ENCODE measurements around the gene KRT80.

Gene KRT80

GRCh38 chr12:52210925-52211650 is 19.3 kb upstream of the KRT80 start:
- DNase-seq, result no peak

GRCh38 chr12:52210186-52210924 is 18.5 kb upstream of the KRT80 start:
- peak; percentile 51 to 56 for DNase-seq

GRCh38 chr12:52209321-52209720 is 17.5 kb upstream of the KRT80 start:
- DNase-seq, result no peak

GRCh38 chr12:52208424-52209165 is 16.8 kb upstream of the KRT80 start:
- DNase-seq, result no peak

GRCh38 chr12:52207895-52208294 is 16.1 kb upstream of the KRT80 start:
- peak; percentile 29 to 55 for DNase-seq

- DNase-seq, result no peak
Measured at GRCh38 chr12:52207106-52207505, 15.3 kb upstream of the KRT80 start.

- no peak for DNase-seq
Measured at GRCh38 chr12:52206304-52207040, 14.7 kb upstream of the KRT80 start.

GRCh38 chr12:52205612-52206303 is 13.9 kb upstream of the KRT80 start:
- no peak for DNase-seq

GRCh38 chr12:52204931-52205505 is 13.2 kb upstream of the KRT80 start:
- DNase-seq, result no peak

GRCh38 chr12:52204095-52204930 is 12.5 kb upstream of the KRT80 start:
- no peak for DNase-seq

GRCh38 chr12:52203079-52203921 is 11.5 kb upstream of the KRT80 start:
- DNase-seq, result peak; percentile 93 to 96

- no peak for DNase-seq
Measured at GRCh38 chr12:52202361-52203078, 10.7 kb upstream of the KRT80 start.

- DNase-seq, result no peak
Measured at GRCh38 chr12:52201451-52201839, 9.6 kb upstream of the KRT80 start.

- DNase-seq, result no peak
Measured at GRCh38 chr12:52200781-52201450, 9.1 kb upstream of the KRT80 start.

- no peak for DNase-seq
Measured at GRCh38 chr12:52200086-52200780, 8.4 kb upstream of the KRT80 start.

- no peak for DNase-seq
Measured at GRCh38 chr12:52199294-52199919, 7.6 kb upstream of the KRT80 start.

- peak; percentile 53 to 72 for DNase-seq
Measured at GRCh38 chr12:52198454-52199215, 6.8 kb upstream of the KRT80 start.
